Stimulated activated effector memory CD8-positive, alpha-beta T cell treated with anti-CD3 and anti-CD28 coated beads, Interleukin-12 subunit alpha, Interleukin-12 subunit beta, amount 100 ng/mL, for 72 hours (primary cell): ENCODE results near the gene FXYD1.

Source experiments
- ATAC-seq: fragments of 150-1000 bp; cut with Tn5 transposase; 2 replicates; pipeline ENCODE4 v1.10.0; 2021
- DNase-seq, 2 donors: peaks; one replicate each; pipeline ENCODE4 v3.0.0; 2021 to 2022; ENCODE audit warnings: low spot score in 2 of 2
- H3K27ac Mint-ChIP-seq: one replicate; pipeline ENCODE4 v1.8.0; 2022; ENCODE audit warnings: mild to moderate bottlenecking, mixed read lengths
- H3K36me3 Mint-ChIP-seq: one replicate; pipeline ENCODE4 v1.8.0; 2022; ENCODE audit warnings: mild to moderate bottlenecking, mixed read lengths
- H3K4me1 Mint-ChIP-seq: one replicate; pipeline ENCODE4 v1.8.0; 2022; ENCODE audit warnings: mixed read lengths
- H3K4me3 Mint-ChIP-seq: one replicate; pipeline ENCODE4 v1.8.0; 2022; ENCODE audit warnings: mild to moderate bottlenecking, mixed read lengths
- H3K9me3 Mint-ChIP-seq: one replicate; pipeline ENCODE4 v1.8.0; 2022; ENCODE audit warnings: mixed read lengths

FXYD1 gene

DNA sequence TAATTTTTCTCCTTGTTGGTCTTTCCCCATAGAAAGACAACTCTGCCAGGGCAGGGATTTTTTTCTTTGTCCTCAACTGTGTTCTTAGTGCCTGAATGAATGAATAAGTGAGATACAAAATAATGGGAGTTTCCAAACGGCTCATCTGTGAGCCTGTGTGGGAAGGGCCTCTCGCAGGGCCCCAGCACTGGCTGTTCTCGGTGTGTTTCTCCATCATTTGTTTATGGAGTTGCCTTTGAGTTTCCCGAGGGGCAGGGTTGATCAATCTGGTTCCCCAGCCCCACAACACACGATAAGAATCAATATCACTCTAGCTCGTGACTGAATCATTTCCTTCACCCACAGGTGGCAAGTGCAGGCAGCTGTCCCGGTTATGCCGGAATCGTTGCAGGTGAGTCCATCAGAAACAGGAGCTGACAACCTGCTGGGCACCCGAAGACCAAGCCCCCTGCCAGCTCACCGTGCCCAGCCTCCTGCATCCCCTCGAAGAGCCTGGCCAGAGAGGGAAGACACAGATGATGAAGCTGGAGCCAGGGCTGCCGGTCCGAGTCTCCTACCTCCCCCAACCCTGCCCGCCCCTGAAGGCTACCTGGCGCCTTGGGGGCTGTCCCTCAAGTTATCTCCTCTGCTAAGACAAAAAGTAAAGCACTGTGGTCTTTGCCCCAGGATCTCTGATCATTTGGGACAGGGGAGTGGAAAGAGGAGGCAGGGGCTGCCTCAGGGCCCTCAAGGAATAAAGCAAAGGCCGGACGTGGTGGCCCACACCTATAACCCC is 30.8 kb downstream of the FXYD1 start:
- Mint-ChIP-seq H3K36me3 (peaks cover 78% of the 10 kb centered on the region), H3K4me1 (peaks cover 46% of the 10 kb centered on the region), H3K27ac (peak overlapping the region; percentile 73), H3K9me3 (peaks cover 7% of the 10 kb centered on the region), H3K4me3 (no peak overlapping the region)
- ATAC-seq: peak; percentile 48
- peak in 1 of 2 donors; percentile 42 for DNase-seq

DNA sequence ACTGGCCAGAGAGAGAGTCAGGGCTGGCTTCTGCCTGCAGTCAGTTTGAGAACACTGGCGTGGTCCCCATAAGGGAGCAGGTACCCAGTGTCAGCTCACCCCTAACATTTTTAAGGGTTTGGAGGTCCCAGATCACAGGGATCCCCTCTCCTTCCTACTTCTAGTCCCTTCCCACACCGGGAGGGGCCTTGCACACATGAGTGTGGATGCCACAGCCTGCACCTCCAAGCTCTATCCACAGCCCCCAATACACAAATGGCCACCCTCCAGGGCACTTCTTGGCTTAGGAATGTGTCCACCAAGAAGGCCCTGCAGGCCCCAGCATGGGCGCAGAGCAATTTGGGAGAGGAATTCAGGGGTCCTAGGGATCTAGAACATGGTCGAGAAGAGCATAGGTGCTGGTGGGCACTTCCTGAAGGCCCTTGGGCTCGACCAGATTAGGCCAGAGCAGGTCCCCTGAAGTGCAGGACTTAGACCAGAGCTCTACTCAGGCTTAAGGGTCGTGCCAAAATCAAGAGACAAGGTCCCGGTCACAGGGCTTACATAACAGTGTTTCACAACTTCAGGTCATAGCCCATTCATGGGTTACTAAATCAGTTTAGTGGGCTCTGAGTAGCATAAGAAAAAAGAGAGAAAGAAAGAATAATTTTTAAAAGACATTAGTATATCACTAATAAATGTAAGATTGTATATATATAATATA is 31.9 kb downstream of the FXYD1 start:
- Mint-ChIP-seq H3K4me1 (peaks cover 43% of the 10 kb centered on the region), H3K27ac (peak overlapping the region; percentile 73), H3K36me3 (peaks cover 67% of the 10 kb centered on the region), H3K4me3 (no peak overlapping the region), H3K9me3 (peaks cover 5% of the 10 kb centered on the region)
- ATAC-seq (no peak), DNase-seq (no peak)

DNA sequence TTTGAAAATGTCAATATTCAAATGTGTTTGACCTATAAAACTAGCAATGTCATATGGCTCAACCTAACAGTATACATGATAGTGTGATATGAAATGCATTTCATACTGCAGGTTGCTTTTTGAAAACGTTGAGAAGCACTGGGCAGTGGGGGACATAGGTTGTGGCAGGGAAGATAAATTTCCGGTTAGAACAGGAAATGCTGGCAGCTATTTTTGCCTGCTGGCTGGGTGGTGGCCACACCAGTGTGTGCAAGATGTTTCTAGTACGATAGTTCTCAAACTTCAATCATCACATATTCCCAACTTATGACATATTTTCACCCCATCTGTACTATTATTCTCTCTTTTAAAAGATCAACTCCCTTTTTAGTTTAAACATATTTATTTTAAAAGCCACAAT is 33.1 kb downstream of the FXYD1 start:
- Mint-ChIP-seq H3K4me3 (no peak overlapping the region), H3K27ac (peak overlapping the region; percentile 74), H3K4me1 (peaks cover 31% of the 10 kb centered on the region), H3K36me3 (peaks cover 55% of the 10 kb centered on the region), H3K9me3 (no peaks in the 10 kb centered on the region)
- DNase-seq (no peak), ATAC-seq (no peak)

DNA sequence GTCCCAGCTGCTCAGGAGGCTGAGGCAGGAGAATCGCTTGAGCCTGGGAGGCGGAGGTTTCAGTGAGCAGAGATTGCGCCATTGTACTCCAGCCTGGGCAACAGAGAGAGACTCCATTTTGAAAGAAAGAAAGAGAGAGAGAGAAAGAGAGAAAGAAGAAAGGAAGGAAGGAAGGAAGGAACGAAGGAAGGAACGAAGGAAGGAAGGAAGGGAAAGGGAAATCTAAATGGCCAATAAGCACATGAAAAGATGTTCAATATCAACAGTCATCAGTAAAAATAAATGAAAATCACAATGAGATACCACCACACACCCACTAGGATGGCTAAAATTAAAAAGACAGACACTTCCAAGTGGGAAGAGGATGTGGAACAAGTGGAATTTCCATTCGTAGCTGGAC is 35.6 kb downstream of the FXYD1 start:
- peaks cover 13% of the 10 kb centered on the region for H3K4me1 Mint-ChIP-seq
- no peak for ATAC-seq
- H3K4me3 Mint-ChIP-seq: no peak overlapping the region
- no peaks in the 10 kb centered on the region for H3K9me3 Mint-ChIP-seq
- DNase-seq: no peak
- no peak overlapping the region for H3K27ac Mint-ChIP-seq
- H3K36me3 Mint-ChIP-seq: peaks cover 30% of the 10 kb centered on the region

DNA sequence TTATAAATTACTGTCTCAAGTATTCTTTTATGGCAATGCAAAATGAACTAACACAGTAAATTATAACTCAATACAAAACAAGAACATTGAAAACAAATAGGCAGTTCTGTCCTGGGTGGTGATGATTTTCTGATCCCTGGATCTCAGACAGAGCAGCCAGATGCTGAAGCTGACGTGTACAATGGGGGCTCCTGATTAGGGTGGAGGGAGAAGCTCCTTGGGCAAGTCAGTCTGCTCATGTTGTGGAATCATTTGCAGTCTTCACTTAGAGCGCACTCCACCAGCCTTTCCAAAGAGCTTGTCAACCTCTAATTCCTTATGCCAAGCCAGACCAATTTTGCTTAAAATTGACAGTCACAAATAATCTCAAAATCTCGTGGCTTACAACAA is 37.6 kb downstream of the FXYD1 start:
- DNase-seq (no peak), ATAC-seq (no peak)
- Mint-ChIP-seq H3K4me1 (peaks cover 11% of the 10 kb centered on the region), H3K36me3 (peaks cover 10% of the 10 kb centered on the region), H3K27ac (no peak overlapping the region), H3K9me3 (no peaks in the 10 kb centered on the region), H3K4me3 (no peak overlapping the region)

DNA sequence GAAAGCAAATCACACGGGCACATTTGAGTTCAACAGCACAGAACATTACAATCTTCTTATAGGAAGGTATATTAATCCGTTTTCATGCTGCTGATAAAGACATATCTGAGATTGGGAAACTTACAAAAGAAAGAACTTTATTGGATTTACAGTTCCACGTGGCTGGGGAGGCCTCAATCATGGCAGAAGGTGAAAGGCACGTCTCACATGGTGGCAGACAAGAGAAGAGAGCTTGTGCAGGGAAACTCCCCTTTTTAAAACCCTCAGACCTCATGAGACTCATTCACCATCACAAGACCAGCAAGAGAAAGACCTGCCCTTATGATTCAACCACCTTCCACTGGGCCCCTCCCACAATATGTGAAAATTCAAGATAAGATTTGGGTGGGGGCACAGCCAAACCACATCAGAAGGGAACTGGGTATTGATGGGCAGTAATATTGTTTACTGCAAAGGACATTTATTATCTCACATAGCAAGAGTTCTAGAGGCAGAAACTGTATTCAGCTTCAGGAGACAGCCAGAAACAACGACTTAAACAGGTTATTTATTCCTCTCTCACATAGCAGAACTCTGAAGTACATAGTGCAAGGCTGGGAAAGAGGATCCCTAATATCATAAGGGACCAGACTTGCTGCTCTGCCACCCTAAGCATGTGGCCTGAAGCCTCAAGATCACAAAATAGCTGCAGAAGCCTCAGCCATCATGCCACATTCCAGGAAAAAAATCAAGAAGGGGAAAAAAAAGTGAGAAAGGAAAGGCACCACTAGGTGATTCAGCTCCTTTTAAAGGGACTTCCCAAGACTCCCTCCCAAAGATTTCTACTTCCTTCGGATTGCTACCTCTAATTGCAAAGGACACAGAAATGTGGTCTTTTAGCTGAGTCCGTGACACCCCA is 39.0 kb downstream of the FXYD1 start:
- Mint-ChIP-seq H3K4me1 (peaks cover 11% of the 10 kb centered on the region), H3K4me3 (no peak overlapping the region), H3K36me3 (no peaks in the 10 kb centered on the region), H3K9me3 (no peaks in the 10 kb centered on the region), H3K27ac (peak overlapping the region; percentile 38)
- DNase-seq (peak in 1 of 2 donors; percentile 43), ATAC-seq (no peak)

DNA sequence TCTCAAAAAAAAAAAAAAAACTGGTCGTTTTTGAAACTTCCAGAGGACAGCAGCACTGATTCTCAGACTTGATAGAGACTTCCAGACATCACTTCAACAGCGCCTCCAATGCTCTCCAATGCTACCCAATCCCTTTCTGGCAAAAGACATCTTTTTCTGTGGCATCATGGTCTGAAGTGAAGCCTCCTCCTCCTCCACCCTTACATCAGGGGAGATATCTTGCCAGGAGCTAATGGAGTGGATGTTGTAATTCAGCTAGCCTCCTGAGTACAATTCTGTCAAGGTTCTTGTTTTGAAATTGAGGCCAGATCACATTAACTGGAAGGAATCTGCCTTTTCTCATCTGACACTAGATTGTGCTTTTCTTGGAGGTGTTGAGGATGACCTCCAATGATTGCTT is 40.1 kb downstream of the FXYD1 start:
- no peak overlapping the region for H3K4me3 Mint-ChIP-seq
- no peak overlapping the region for H3K27ac Mint-ChIP-seq
- no peaks in the 10 kb centered on the region for H3K36me3 Mint-ChIP-seq
- ATAC-seq: no peak
- DNase-seq: peak in 1 of 2 donors; percentile 12
- no peaks in the 10 kb centered on the region for H3K9me3 Mint-ChIP-seq
- peaks cover 11% of the 10 kb centered on the region for H3K4me1 Mint-ChIP-seq

DNA sequence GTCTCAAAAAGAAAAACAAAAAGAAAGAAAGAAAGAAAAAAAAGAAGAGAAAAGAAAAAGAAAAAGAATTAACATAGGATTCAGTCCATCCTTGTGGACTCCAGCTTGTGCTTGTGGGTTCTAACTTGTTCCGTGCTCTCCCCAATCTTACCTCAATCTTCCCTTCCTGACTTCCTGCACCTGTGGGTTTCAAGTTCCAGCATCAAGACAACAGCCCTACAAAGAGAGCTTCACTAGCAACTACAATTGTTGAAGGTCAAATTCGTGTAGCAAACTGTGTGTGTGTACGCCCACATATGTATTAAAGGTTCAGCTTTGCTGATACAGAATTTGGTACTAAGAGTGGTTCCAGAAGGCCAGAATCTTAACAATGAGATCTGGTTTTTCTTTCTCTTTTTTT is 41.2 kb downstream of the FXYD1 start:
- no peak for ATAC-seq
- DNase-seq: peak in 1 of 2 donors; percentile 26
- H3K4me3 Mint-ChIP-seq: no peak overlapping the region
- H3K27ac Mint-ChIP-seq: no peak overlapping the region
- H3K36me3 Mint-ChIP-seq: no peaks in the 10 kb centered on the region
- H3K9me3 Mint-ChIP-seq: no peaks in the 10 kb centered on the region
- H3K4me1 Mint-ChIP-seq: peaks cover 11% of the 10 kb centered on the region

DNA sequence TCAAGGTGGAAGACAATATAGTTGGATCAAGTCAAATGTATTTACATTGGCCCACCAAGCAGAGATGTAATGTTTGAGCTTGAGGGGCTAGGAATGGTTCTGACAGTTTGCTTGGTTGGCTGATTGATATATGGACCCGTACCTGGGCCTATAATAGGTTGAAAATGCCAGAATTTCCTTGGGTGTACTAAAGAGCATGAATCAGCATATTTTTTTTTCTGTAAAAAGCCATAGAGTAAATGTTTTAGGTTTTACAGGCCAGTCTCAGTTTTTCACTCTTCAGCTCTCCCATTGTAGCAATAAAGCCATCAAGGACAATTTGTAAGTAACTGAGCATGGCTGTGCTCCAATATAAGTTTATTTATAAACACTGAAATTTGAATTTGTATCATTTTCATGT is 42.8 kb downstream of the FXYD1 start:
- no peaks in the 10 kb centered on the region for H3K36me3 Mint-ChIP-seq
- DNase-seq (no peak), ATAC-seq (no peak)
- no peak overlapping the region for H3K27ac Mint-ChIP-seq
- peaks cover 11% of the 10 kb centered on the region for H3K4me1 Mint-ChIP-seq
- H3K4me3 Mint-ChIP-seq: no peak overlapping the region
- H3K9me3 Mint-ChIP-seq: no peaks in the 10 kb centered on the region

DNA sequence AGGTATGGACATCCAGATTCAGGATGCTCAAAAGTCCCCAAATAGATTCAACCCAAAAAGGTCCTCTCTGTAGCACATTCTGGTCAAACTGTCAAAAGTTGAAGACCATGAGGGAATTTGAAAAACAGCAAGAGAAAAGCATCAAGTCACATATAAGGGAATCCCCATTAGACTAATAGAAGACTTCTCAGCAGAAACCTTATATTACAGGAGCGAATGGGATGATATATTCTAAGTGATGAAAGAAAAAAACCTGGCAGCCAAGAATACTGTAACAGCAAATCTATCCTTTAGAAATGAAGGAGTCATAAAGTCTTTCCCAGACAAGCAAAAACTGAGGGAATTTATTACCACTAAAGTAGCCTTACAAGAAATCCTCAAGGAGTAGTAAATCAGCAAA is 45.6 kb downstream of the FXYD1 start:
- H3K4me1 Mint-ChIP-seq: peaks cover 9% of the 10 kb centered on the region
- no peak overlapping the region for H3K27ac Mint-ChIP-seq
- peaks cover 3% of the 10 kb centered on the region for H3K9me3 Mint-ChIP-seq
- DNase-seq (no peak), ATAC-seq (no peak)
- no peaks in the 10 kb centered on the region for H3K36me3 Mint-ChIP-seq
- H3K4me3 Mint-ChIP-seq: no peak overlapping the region

DNA sequence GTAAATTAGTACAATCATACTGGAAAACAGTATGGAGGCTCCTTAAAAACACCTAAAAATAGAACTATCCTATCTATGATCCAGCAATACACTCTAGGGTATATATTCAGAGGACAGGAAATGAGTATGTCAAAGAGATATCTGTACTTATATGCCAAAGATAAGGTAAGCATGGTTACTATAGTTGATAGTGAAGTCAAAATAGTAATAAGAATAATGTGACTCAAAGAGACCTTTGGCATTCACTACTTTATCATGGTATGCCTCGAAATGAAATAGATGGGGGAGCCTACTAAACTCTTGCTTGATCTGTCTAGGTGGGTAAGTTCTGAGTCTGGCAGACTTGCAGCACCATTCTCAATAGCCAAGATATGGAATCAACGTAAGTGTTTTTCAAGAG is 46.3 kb downstream of the FXYD1 start:
- no peaks in the 10 kb centered on the region for H3K36me3 Mint-ChIP-seq
- peaks cover 3% of the 10 kb centered on the region for H3K9me3 Mint-ChIP-seq
- H3K4me3 Mint-ChIP-seq: no peak overlapping the region
- ATAC-seq (peak; percentile 70), DNase-seq (no peak)
- H3K27ac Mint-ChIP-seq: no peak overlapping the region
- peaks cover 3% of the 10 kb centered on the region for H3K4me1 Mint-ChIP-seq
